CD4-positive, alpha-beta T cell (primary cell): Measurements from ENCODE around the gene GORASP1. TPM values are rescaled to one million over a fixed set of nuclear protein-coding genes. Genes with fewer than 3 reads are reported as not detected.

Experiments used
- ATAC-seq: fragments of 200-7000 bp; cut with Tn5 transposase; one replicate; pipeline ENCODE4 v1.10.0; 2022; ENCODE audit warnings: mild to moderate bottlenecking; ENCODE audit not compliant: poor library complexity
- CTCF ChIA-PET: fragments of 350-600 bp; sonication (Branson Sonifier 250); formaldehyde crosslinking; loops from one replicate; lab custom pipeline; 2021; ENCODE audit warnings: antibody characterized with exemption, inconsistent platforms; lab: Charles Lee
- POLR2A ChIA-PET: fragments of 350-600 bp; sonication (Branson Sonifier 250); formaldehyde crosslinking; loops from one replicate; lab custom pipeline; 2021; ENCODE audit warnings: antibody characterized with exemption, inconsistent platforms; lab: Charles Lee
- DNase-seq, 14 experiments: peaks; one replicate each; pipeline ENCODE4 v3.0.0-alpha.2; 2013 to 2020; ENCODE audit warnings: mixed read lengths in 2 of 14
- H3K27ac ChIP-seq, 2 donors: one replicate each; pipeline versions ENCODE4 v1.5.1 to v1.7.0; 2013; ENCODE audit warnings: low read length in 2 of 2, low read depth in 1 of 2, mild to moderate bottlenecking in 1 of 2
- H3K27me3 ChIP-seq, 2 experiments: 1 replicate in 1 of 2; 2 replicates in 1 of 2; pipeline versions ENCODE4 v1.6.1 to v1.7.0; 2013; ENCODE audit warnings: low read length in 2 of 2, control low read depth in 1 of 2, mild to moderate bottlenecking in 1 of 2, moderate library complexity in 1 of 2; ENCODE audit not compliant: insufficient read depth in 2 of 2, control insufficient read depth in 1 of 2
- H3K36me3 ChIP-seq: one replicate; pipeline ENCODE4 v1.6.1; 2013; ENCODE audit warnings: low read length, control low read depth; ENCODE audit not compliant: insufficient read depth
- H3K4me1 ChIP-seq: one replicate; pipeline ENCODE4 v1.6.1; 2013; ENCODE audit warnings: low read length, control low read depth; ENCODE audit not compliant: insufficient read depth
- H3K4me3 ChIP-seq: one replicate; pipeline ENCODE4 v1.5.1; 2013; ENCODE audit warnings: mild to moderate bottlenecking, low read length, moderate library complexity
- H3K9me3 ChIP-seq, 2 experiments: 1 replicate in 1 of 2; 2 replicates in 1 of 2; pipeline versions ENCODE4 v1.6.1 to v1.7.0; 2013; ENCODE audit warnings: low read length in 2 of 2, mild to moderate bottlenecking in 2 of 2, control low read depth in 1 of 2, moderate library complexity in 1 of 2; ENCODE audit not compliant: control insufficient read depth in 1 of 2, insufficient read depth in 1 of 2
- H3K27ac Mint-ChIP-seq: one replicate; pipeline ENCODE4 v1.8.0; 2020; ENCODE audit warnings: mixed read lengths
- H3K27me3 Mint-ChIP-seq: one replicate; pipeline ENCODE4 v1.8.0; 2021; ENCODE audit warnings: mixed read lengths
- H3K36me3 Mint-ChIP-seq: one replicate; pipeline ENCODE4 v1.8.0; 2021; ENCODE audit warnings: low read depth, mixed read lengths
- H3K4me1 Mint-ChIP-seq: one replicate; pipeline ENCODE4 v1.8.0; 2021; ENCODE audit warnings: low read depth, mixed read lengths
- H3K4me3 Mint-ChIP-seq: one replicate; pipeline ENCODE4 v1.8.0; 2020; ENCODE audit warnings: mild to moderate bottlenecking, mixed read lengths
- H3K9me3 Mint-ChIP-seq: one replicate; pipeline ENCODE4 v1.8.0; 2020; ENCODE audit warnings: mixed read lengths
- CTCF ChIP-seq: fragments of 200-600 bp; IDR thresholded peaks from one replicate; pipeline ENCODE4 v1.8.0; 2022; ENCODE audit warnings: antibody characterized with exemption, mild to moderate bottlenecking
- intact Hi-C, 2 experiments: fragments of 100-400 bp; cut with DNase I in 1 of 2; cut with micrococcal nuclease in 1 of 2; formaldehyde crosslinking; loops; one replicate each; pipeline versions ENCODE4 v1.15.1 to v1.9.0; 2023 to 2025; cut with DNase I, micrococcal nuclease
- total RNA-seq, 174 experiments: library from RNA in 2 of 174; stranded (reverse) in 2 of 174; gene quantifications; one replicate each; pipeline ENCODE4 v1.2.3 and lab custom pipeline; 2021 to 2026

Gene GORASP1
- total RNA-seq, 2 experiments from 2014 or later = 29.1 to 31.5 TPM

- H3K4me3 Mint-ChIP-seq = no peak overlapping the region
- Histone ChIP-seq H3K36me3 (no peaks in the 10 kb centered on the region), H3K9me3 (no peaks in the 10 kb centered on the region), H3K4me3 (no peak overlapping the region), H3K4me1 (peaks cover 20% of the 10 kb centered on the region), H3K27me3 (no peaks in the 10 kb centered on the region), H3K27ac (no peak overlapping the region)
- H3K9me3 Mint-ChIP-seq = no peaks in the 10 kb centered on the region
- ChIA-PET POLR2A (interaction anchor here (1.1 to 2.7 kb wide), 4 partner anchors 21 to 165 kb away, joined by 4 to 11 read pairs (median 6); no protein-coding TSS in a partner anchor), CTCF (interaction anchor here (0.7 to 6.1 kb wide), 5 partner anchors 18 to 251 kb away, joined by 3 to 68 read pairs (median 3); partner anchors contain the start of genes GORASP1 and TTC21A)
- ATAC-seq = peak; percentile 75
- intact Hi-C loops = loop anchor here (1.0 to 5.0 kb wide), 3 partner anchors 24 to 162 kb away; partner anchors contain the start of gene XIRP1 (in 1 of the 2)
- no peaks in the 10 kb centered on the region for H3K27me3 Mint-ChIP-seq
- peak overlapping the region; percentile 3 for H3K27ac Mint-ChIP-seq
- peaks cover 29% of the 10 kb centered on the region for H3K4me1 Mint-ChIP-seq
- DNase-seq = peak in 11 of 14 experiments; percentile 24 to 72 (median 45)
- no peaks in the 10 kb centered on the region for H3K36me3 Mint-ChIP-seq
- peak; percentile 45 for TF ChIP-seq CTCF
Observed at GRCh38 chr3:39126532-39127071, 19.2 kb upstream of the GORASP1 start.

GRCh38 chr3:39125841-39126500 lies 18.5 kb upstream of the GORASP1 start:
- Histone ChIP-seq H3K4me3 (no peak overlapping the region), H3K4me1 (peaks cover 20% of the 10 kb centered on the region), H3K9me3 (no peaks in the 10 kb centered on the region), H3K27me3 (no peaks in the 10 kb centered on the region), H3K36me3 (no peaks in the 10 kb centered on the region), H3K27ac (no peak overlapping the region)
- H3K27ac Mint-ChIP-seq = peak overlapping the region; percentile 3
- DNase-seq (peak in 1 of 14 experiments; percentile 29), ATAC-seq (no peak)
- no peaks in the 10 kb centered on the region for H3K9me3 Mint-ChIP-seq
- H3K36me3 Mint-ChIP-seq = no peaks in the 10 kb centered on the region
- no peaks in the 10 kb centered on the region for H3K27me3 Mint-ChIP-seq
- peaks cover 25% of the 10 kb centered on the region for H3K4me1 Mint-ChIP-seq
- ChIA-PET POLR2A (interaction anchor here (1.1 to 2.7 kb wide), 4 partner anchors 21 to 166 kb away, joined by 4 to 11 read pairs (median 6); no protein-coding TSS in a partner anchor), CTCF (interaction anchor here (1.3 to 6.1 kb wide), 4 partner anchors 17 to 252 kb away, joined by 3 to 68 read pairs (median 6); partner anchors contain the start of genes GORASP1 and TTC21A)
- no peak overlapping the region for H3K4me3 Mint-ChIP-seq
- intact Hi-C loops = loop anchor here (1.0 to 5.0 kb wide), 3 partner anchors 25 to 162 kb away; partner anchors contain the start of gene XIRP1 (in 1 of the 2)
- TF ChIP-seq CTCF = no peak

- Mint-ChIP-seq H3K27ac (no peak overlapping the region), H3K9me3 (no peaks in the 10 kb centered on the region), H3K4me3 (no peak overlapping the region), H3K36me3 (no peaks in the 10 kb centered on the region), H3K27me3 (no peaks in the 10 kb centered on the region), H3K4me1 (peaks cover 21% of the 10 kb centered on the region)
- DNase-seq = peak in 2 of 14 experiments; percentile 9 to 19
- CTCF ChIA-PET = interaction anchor here (1.2 to 6.1 kb wide), 4 partner anchors 22 to 604 kb away, joined by 3 to 68 read pairs (median 4); no protein-coding TSS in a partner anchor
- no peaks in the 10 kb centered on the region for H3K9me3 ChIP-seq
- TF ChIP-seq CTCF = no peak
- H3K36me3 ChIP-seq = no peaks in the 10 kb centered on the region
- POLR2A ChIA-PET = interaction anchor here (1.7 kb wide), 1 partner anchor 25 kb away, joined by 4 read pairs; no protein-coding TSS in a partner anchor
- ATAC-seq = no peak
- intact Hi-C loops = loop anchor here in 1 of 2 experiments (5.0 kb wide), 1 partner anchor 67 kb away; the partner anchor contains the start of gene XIRP1
- H3K27me3 ChIP-seq = no peaks in the 10 kb centered on the region
- H3K4me3 ChIP-seq = no peak overlapping the region
- peaks cover 20% of the 10 kb centered on the region for H3K4me1 ChIP-seq
- no peak overlapping the region for H3K27ac ChIP-seq
Observed at GRCh38 chr3:39124876-39125840, 17.7 kb upstream of the GORASP1 start.
